Stomach (tissue), 4 donors: ENCODE results near the gene KDM1B.

Experiments used
- EP300 ChIP-seq: sonication (generic); formaldehyde crosslinking; IDR thresholded peaks from one replicate; pipeline ENCODE4 v1.6.1; 2017; ENCODE audit warnings: antibody characterized with exemption
- POLR2A ChIP-seq, 4 donors: fragments of 450-650 bp; IDR thresholded peaks; one replicate each; pipeline ENCODE4 v1.6.1; 2016; ENCODE audit warnings: antibody characterized with exemption in 4 of 4, control low read depth in 2 of 4, mild to moderate bottlenecking in 1 of 4, moderate library complexity in 1 of 4
- POLR2AphosphoS5 ChIP-seq, 3 donors: sonication (generic); formaldehyde crosslinking; IDR thresholded peaks; one replicate each; pipeline ENCODE4 v1.6.1; 2016; ENCODE audit warnings: antibody characterized with exemption in 3 of 3
- TF ChIP-seq, protein P1 (sequence below), 7 experiments: fragments of 450-650 bp in 4 of 7; fragments of 200-600 bp in 3 of 7; sonication (generic) in 3 of 7; IDR thresholded peaks; one replicate each; pipeline ENCODE4 v1.5.1; 2016 to 2019; ENCODE audit warnings: antibody characterized with exemption in 7 of 7, control low read depth in 2 of 7, mild to moderate bottlenecking in 1 of 7

- TF ChIP-seq, protein P1, sequence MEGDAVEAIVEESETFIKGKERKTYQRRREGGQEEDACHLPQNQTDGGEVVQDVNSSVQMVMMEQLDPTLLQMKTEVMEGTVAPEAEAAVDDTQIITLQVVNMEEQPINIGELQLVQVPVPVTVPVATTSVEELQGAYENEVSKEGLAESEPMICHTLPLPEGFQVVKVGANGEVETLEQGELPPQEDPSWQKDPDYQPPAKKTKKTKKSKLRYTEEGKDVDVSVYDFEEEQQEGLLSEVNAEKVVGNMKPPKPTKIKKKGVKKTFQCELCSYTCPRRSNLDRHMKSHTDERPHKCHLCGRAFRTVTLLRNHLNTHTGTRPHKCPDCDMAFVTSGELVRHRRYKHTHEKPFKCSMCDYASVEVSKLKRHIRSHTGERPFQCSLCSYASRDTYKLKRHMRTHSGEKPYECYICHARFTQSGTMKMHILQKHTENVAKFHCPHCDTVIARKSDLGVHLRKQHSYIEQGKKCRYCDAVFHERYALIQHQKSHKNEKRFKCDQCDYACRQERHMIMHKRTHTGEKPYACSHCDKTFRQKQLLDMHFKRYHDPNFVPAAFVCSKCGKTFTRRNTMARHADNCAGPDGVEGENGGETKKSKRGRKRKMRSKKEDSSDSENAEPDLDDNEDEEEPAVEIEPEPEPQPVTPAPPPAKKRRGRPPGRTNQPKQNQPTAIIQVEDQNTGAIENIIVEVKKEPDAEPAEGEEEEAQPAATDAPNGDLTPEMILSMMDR (IDR thresholded peaks at IDR 0.05) = no peak
- TF ChIP-seq EP300 = no peak
- no peak for TF ChIP-seq POLR2A (IDR thresholded peaks at IDR 0.05)
- TF ChIP-seq POLR2AphosphoS5 (IDR thresholded peaks at IDR 0.05) = no peak
These were observed 114.5 kb downstream of the KDM1B start for GRCh38 chr6:18269717-18270116.
